KMS-11 (cell line): ENCODE results near the gene TMEM82.

ENCODE experiments used
- H2AFZ ChIP-seq: fragments of 200-600 bp; sonication (generic); 2 replicates; pipeline ENCODE4 v1.6.1; 2016; ENCODE audit warnings: antibody characterized with exemption, mixed run types, low read depth
- H3K27ac ChIP-seq: fragments of 200-600 bp; sonication (generic); 2 replicates; pipeline ENCODE4 v1.6.1; 2016; ENCODE audit warnings: mild to moderate bottlenecking, mixed run types
- H3K27me3 ChIP-seq: fragments of 200-600 bp; sonication (generic); 2 replicates; pipeline ENCODE4 v1.6.1; 2017; ENCODE audit warnings: mild to moderate bottlenecking, low read depth, mixed run types, moderate library complexity; ENCODE audit not compliant: insufficient read depth
- H3K36me3 ChIP-seq: fragments of 200-600 bp; sonication (generic); 2 replicates; pipeline ENCODE4 v1.6.1; 2017; ENCODE audit warnings: mild to moderate bottlenecking, mixed run types; ENCODE audit not compliant: insufficient read depth
- H3K4me1 ChIP-seq: fragments of 200-600 bp; sonication (generic); 2 replicates; pipeline ENCODE4 v1.6.1; 2016; ENCODE audit warnings: mild to moderate bottlenecking, low read depth, mixed run types; ENCODE audit not compliant: poor library complexity, severe bottlenecking
- H3K4me2 ChIP-seq: fragments of 200-600 bp; sonication (generic); 2 replicates; pipeline ENCODE4 v1.7.0; 2016; ENCODE audit warnings: mild to moderate bottlenecking, mixed run types
- H3K4me3 ChIP-seq: fragments of 200-600 bp; sonication (generic); IDR thresholded peaks from 2 replicates; pipeline ENCODE4 v1.6.1; 2017; ENCODE audit warnings: low read depth, low read length, mixed read lengths; ENCODE audit not compliant: insufficient read depth
- H3K79me2 ChIP-seq: fragments of 200-600 bp; sonication (generic); 2 replicates; pipeline ENCODE4 v1.6.1; 2016; ENCODE audit warnings: low read depth, mixed run types; ENCODE audit not compliant: insufficient read depth
- H3K9ac ChIP-seq: fragments of 200-600 bp; sonication (generic); 2 replicates; pipeline ENCODE4 v1.6.1; 2016; ENCODE audit warnings: mild to moderate bottlenecking, mixed run types
- H4K20me1 ChIP-seq: fragments of 200-600 bp; sonication (generic); 2 replicates; pipeline ENCODE4 v1.6.1; 2016; ENCODE audit warnings: mild to moderate bottlenecking, mixed run types; ENCODE audit not compliant: insufficient read depth
- CTCF ChIP-seq: fragments of 200-600 bp; sonication (generic); conservative IDR thresholded peaks from 2 replicates; pipeline ENCODE4 v1.6.1; 2017; ENCODE audit warnings: low read depth, mild to moderate bottlenecking, antibody characterized with exemption, low read length, moderate library complexity, mixed read lengths

Gene TMEM82

GRCh38 chr1:15734901-15735300 lies 7.4 kb upstream of the TMEM82 start:
- no peaks in the 10 kb centered on the region for H3K36me3 ChIP-seq

GRCh38 chr1:15735304-15736037 lies 6.8 kb upstream of the TMEM82 start:
- H3K27me3 ChIP-seq, result no peaks in the 10 kb centered on the region
- H2AFZ ChIP-seq, result no peak overlapping the region
- TF ChIP-seq CTCF, result no peak
- no peaks in the 10 kb centered on the region for H3K79me2 ChIP-seq
- no peaks in the 10 kb centered on the region for H3K36me3 ChIP-seq
- no peaks in the 10 kb centered on the region for H3K4me1 ChIP-seq
- no peaks in the 10 kb centered on the region for H4K20me1 ChIP-seq
- H3K4me3 ChIP-seq, result no peak overlapping the region
- H3K4me2 ChIP-seq, result no peak overlapping the region
- no peak overlapping the region for H3K9ac ChIP-seq
- no peak overlapping the region for H3K27ac ChIP-seq

More at GRCh38 chr1:15734901-15735300, 7.4 kb upstream of the TMEM82 start:
- Histone ChIP-seq H3K4me1 (no peaks in the 10 kb centered on the region), H3K9ac (no peak overlapping the region), H3K27me3 (no peaks in the 10 kb centered on the region), H3K79me2 (no peaks in the 10 kb centered on the region), H3K4me2 (no peak overlapping the region), H3K27ac (no peak overlapping the region), H4K20me1 (no peaks in the 10 kb centered on the region), H2AFZ (no peak overlapping the region), H3K4me3 (no peak overlapping the region)
- TF ChIP-seq CTCF, result no peak

GRCh38 chr1:15736038-15736891 lies 6.0 kb upstream of the TMEM82 start, which contains the start of gene SLC25A34:
Gene SLC25A34, plus strand, starts transcription at chr1:15736258. Its CDS starts 228 bp downstream, at chr1:15736486.
- Histone ChIP-seq H2AFZ (no peak within 1 kb of the TSS), H3K36me3 (no peaks in the 10 kb centered on the region), H3K9ac (no peak within 1 kb of the TSS), H3K4me2 (no peak within 1 kb of the TSS), H3K4me1 (peaks cover 1% of the 10 kb centered on the region), H3K27ac (no peak within 1 kb of the TSS), H3K79me2 (no peaks in the 10 kb centered on the region), H3K27me3 (no peaks in the 10 kb centered on the region), H4K20me1 (no peaks in the 10 kb centered on the region), H3K4me3 (no peak within 1 kb of the TSS)
- no peak for TF ChIP-seq CTCF

GRCh38 chr1:15736892-15737261 lies 5.4 kb upstream of the TMEM82 start:
- no peaks in the 10 kb centered on the region for H3K36me3 ChIP-seq
- no peak overlapping the region for H2AFZ ChIP-seq
- H3K4me2 ChIP-seq, result no peak overlapping the region
- H3K9ac ChIP-seq, result no peak overlapping the region
- H3K4me1 ChIP-seq, result peaks cover 5% of the 10 kb centered on the region
- no peaks in the 10 kb centered on the region for H3K27me3 ChIP-seq
- TF ChIP-seq CTCF, result no peak
- no peak overlapping the region for H3K27ac ChIP-seq
- H4K20me1 ChIP-seq, result no peaks in the 10 kb centered on the region
- no peaks in the 10 kb centered on the region for H3K79me2 ChIP-seq
- H3K4me3 ChIP-seq, result no peak overlapping the region
